ENCODE measurements around the gene MACF1. TPM values are rescaled to one million over a fixed set of nuclear protein-coding genes. Genes with fewer than 3 reads are reported as not detected.

Gene MACF1
- total RNA-seq, 1 experiment from 2014 or later: 265 TPM

DNA sequence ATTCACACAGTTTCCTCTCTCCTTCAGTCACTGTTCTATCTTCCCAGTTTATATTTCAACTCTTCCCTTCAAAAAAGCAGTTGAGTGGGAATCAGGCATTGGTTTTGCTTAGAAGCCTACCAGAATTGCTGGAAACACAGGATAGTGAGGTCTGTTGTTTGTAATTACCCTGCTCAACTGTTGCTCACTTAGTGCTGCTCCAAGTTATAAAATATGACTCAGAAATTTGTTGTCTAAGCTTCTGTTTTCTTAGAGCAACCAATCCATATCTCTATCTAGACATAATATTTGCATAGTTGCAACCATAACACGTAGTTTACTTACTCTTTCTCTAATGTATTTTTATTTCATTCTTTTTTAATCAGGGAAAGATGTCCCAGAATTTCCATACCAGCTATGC lies 87.9 kb downstream of the MACF1 start:
- intact Hi-C loops (cut with micrococcal nuclease; ENCODE audit: unreplicated experiment): no loop called here
- TF ChIP-seq EZH2 (IDR thresholded peaks at IDR 0.05; ENCODE audit: borderline replicate concordance, low read depth, low read length, poor library complexity, severe bottlenecking): no peak
- TF ChIP-seq, protein P1, sequence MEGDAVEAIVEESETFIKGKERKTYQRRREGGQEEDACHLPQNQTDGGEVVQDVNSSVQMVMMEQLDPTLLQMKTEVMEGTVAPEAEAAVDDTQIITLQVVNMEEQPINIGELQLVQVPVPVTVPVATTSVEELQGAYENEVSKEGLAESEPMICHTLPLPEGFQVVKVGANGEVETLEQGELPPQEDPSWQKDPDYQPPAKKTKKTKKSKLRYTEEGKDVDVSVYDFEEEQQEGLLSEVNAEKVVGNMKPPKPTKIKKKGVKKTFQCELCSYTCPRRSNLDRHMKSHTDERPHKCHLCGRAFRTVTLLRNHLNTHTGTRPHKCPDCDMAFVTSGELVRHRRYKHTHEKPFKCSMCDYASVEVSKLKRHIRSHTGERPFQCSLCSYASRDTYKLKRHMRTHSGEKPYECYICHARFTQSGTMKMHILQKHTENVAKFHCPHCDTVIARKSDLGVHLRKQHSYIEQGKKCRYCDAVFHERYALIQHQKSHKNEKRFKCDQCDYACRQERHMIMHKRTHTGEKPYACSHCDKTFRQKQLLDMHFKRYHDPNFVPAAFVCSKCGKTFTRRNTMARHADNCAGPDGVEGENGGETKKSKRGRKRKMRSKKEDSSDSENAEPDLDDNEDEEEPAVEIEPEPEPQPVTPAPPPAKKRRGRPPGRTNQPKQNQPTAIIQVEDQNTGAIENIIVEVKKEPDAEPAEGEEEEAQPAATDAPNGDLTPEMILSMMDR (conservative IDR thresholded peaks at IDR 0.05; ENCODE audit: low read depth, low read length): no peak
- peaks cover 24% of the 10 kb centered on the region for H3K36me3 ChIP-seq (ENCODE audit: insufficient read depth, low read length, poor library complexity, severe bottlenecking)
- no peaks in the 10 kb centered on the region for H3K27me3 ChIP-seq (replicated peaks; ENCODE audit: insufficient read depth, low read depth, low read length, poor library complexity)
- DNase-seq (ENCODE audit: low spot score): no peak
- H3K9me3 ChIP-seq (ENCODE audit: low read depth, low read length, poor library complexity, severe bottlenecking): no peaks in the 10 kb centered on the region
- no peak overlapping the region for H3K4me3 ChIP-seq (ENCODE audit: low read depth, low read length, poor library complexity, severe bottlenecking)
- CTCF ChIA-PET: no interaction called here
- no TSS peak for BruUV-seq (replicated peaks)
- POLR2A ChIA-PET (ENCODE audit: low non-redundant PET): no interaction called here
- peaks cover 44% of the 10 kb centered on the region for H3K4me1 ChIP-seq (ENCODE audit: insufficient read depth, low read length, poor library complexity, severe bottlenecking)
- H3K27ac ChIP-seq (ENCODE audit: low read depth, low read length, poor library complexity, severe bottlenecking): peak overlapping the region; percentile 75

DNA sequence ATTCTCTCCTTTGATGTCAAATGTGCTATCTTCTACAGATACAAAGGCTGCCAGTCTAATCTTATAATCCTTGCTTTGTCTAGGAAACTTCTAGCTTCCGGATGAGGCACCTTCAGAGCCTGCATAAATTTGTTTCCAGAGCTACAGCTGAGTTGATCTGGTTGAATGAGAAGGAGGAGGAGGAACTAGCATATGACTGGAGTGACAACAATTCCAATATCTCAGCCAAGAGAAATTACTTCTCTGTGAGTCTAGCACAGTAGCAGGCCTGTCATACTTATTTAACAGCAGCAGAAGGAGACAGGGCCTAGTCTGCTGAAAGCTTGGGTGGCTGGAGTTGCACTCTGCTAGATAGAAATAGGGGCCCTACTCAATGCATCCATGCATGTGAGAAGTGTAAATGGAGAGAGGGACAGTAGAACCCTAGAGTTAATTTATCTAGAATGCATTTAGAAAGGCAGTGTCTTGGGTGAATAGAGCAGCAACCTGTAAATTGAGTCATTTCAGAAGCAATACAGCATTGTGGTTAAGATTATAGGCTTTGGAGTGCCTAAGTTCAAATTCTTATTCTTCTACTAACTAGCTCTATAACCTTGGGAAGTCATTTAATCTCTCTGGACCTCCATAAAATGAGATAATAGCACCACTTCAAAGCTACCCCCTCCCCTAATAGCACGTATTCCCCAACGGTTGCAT lies 89.0 kb downstream of the MACF1 start:
- POLR2A ChIA-PET (ENCODE audit: low non-redundant PET): interaction anchor here (0.6 kb wide), 1 partner anchor 18 kb away, joined by 6 read pairs; no protein-coding TSS in a partner anchor
- no peaks in the 10 kb centered on the region for H3K9me3 ChIP-seq (ENCODE audit: low read depth, low read length, poor library complexity, severe bottlenecking)
- DNase-seq (ENCODE audit: low spot score): peak; percentile 97
- no peaks in the 10 kb centered on the region for H3K27me3 ChIP-seq (replicated peaks; ENCODE audit: insufficient read depth, low read depth, low read length, poor library complexity)
- H3K4me1 ChIP-seq (ENCODE audit: insufficient read depth, low read length, poor library complexity, severe bottlenecking): peaks cover 44% of the 10 kb centered on the region
- TF ChIP-seq, protein P1 (conservative IDR thresholded peaks at IDR 0.05; ENCODE audit: low read depth, low read length): no peak
- no peak for TF ChIP-seq EZH2 (IDR thresholded peaks at IDR 0.05; ENCODE audit: borderline replicate concordance, low read depth, low read length, poor library complexity, severe bottlenecking)
- no peak overlapping the region for H3K4me3 ChIP-seq (ENCODE audit: low read depth, low read length, poor library complexity, severe bottlenecking)
- TSS peak; percentile 38 for BruUV-seq (replicated peaks)
- intact Hi-C loops (cut with micrococcal nuclease; ENCODE audit: unreplicated experiment): no loop called here
- H3K36me3 ChIP-seq (ENCODE audit: insufficient read depth, low read length, poor library complexity, severe bottlenecking): peaks cover 21% of the 10 kb centered on the region
- CTCF ChIA-PET: no interaction called here
- H3K27ac ChIP-seq (ENCODE audit: low read depth, low read length, poor library complexity, severe bottlenecking): peak overlapping the region; percentile 75

DNA sequence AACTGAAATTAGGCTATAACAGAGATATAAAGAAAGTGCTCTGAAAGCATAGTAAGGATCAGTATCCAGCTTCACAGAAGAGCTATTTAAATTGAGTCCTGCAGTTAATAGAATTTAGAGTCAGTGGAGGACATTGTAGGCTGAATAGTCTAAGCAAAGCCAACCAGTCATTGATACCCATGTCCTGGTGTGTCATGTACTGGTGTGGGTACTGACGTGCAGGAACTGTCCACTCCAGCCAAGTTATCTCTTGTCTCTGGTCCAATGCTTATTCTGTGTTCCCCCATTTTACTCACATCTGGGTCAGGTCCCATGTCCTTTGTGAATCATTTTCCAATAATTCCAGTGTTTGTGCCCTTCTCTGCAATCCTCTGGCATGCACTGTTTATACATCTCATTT lies 90.0 kb downstream of the MACF1 start:
- Histone ChIP-seq H3K27ac (ENCODE audit: low read depth, low read length, poor library complexity, severe bottlenecking) (peak overlapping the region; percentile 53), H3K27me3 (replicated peaks; ENCODE audit: insufficient read depth, low read depth, low read length, poor library complexity) (no peaks in the 10 kb centered on the region), H3K4me3 (ENCODE audit: low read depth, low read length, poor library complexity, severe bottlenecking) (no peak overlapping the region), H3K9me3 (ENCODE audit: low read depth, low read length, poor library complexity, severe bottlenecking) (no peaks in the 10 kb centered on the region), H3K4me1 (ENCODE audit: insufficient read depth, low read length, poor library complexity, severe bottlenecking) (peaks cover 44% of the 10 kb centered on the region), H3K36me3 (ENCODE audit: insufficient read depth, low read length, poor library complexity, severe bottlenecking) (peaks cover 21% of the 10 kb centered on the region)
- no peak for DNase-seq (ENCODE audit: low spot score)
- intact Hi-C loops (cut with micrococcal nuclease; ENCODE audit: unreplicated experiment): no loop called here
- no TSS peak for BruUV-seq (replicated peaks)
- POLR2A ChIA-PET (ENCODE audit: low non-redundant PET): no interaction called here
- CTCF ChIA-PET: no interaction called here
- TF ChIP-seq, protein P1 (conservative IDR thresholded peaks at IDR 0.05; ENCODE audit: low read depth, low read length): no peak
- no peak for TF ChIP-seq EZH2 (IDR thresholded peaks at IDR 0.05; ENCODE audit: borderline replicate concordance, low read depth, low read length, poor library complexity, severe bottlenecking)

Data from A673 (cell line).